Kidney tubule cell (primary cell): Measurements from ENCODE around the gene DRD2.

Experiments
- DNase-seq: peaks from one replicate; pipeline ENCODE4 v3.0.0-alpha.2; 2018; ENCODE audit warnings: low spot score

The DRD2 gene

GRCh38 chr11:113400631-113401230, 74.5 kb downstream of the DRD2 start:
- no peak for DNase-seq

DNA sequence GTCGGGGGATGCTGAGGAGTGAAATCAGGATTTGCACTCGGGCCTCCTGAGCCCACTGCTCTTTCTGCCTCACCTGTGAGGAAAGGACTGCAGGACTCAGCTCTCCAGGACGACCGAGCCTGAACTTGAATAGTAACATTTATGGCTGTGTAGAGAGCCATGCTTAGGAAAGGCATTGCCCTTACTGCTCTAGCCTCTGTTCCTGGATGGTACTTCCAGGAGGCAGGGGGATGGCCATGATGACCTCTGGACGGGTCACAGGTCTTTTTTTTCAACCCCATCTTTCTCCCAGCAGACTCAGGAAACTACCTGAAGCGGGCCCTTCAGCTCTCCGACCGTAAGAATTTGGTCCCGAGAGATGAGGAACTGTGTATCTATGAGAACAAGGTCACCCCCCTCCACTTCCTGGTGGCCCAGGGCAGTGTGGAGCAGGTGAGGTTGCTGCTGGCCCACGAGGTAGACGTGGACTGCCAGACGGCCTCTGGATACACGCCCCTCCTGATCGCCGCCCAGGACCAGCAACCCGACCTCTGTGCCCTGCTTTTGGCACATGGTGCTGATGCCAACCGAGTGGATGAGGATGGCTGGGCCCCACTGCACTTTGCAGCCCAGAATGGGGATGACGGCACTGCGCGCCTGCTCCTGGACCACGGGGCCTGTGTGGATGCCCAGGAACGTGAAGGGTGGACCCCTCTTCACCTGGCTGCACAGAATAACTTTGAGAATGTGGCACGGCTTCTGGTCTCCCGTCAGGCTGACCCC, 76.3 kb downstream of the DRD2 start:
- no peak for DNase-seq

DNA sequence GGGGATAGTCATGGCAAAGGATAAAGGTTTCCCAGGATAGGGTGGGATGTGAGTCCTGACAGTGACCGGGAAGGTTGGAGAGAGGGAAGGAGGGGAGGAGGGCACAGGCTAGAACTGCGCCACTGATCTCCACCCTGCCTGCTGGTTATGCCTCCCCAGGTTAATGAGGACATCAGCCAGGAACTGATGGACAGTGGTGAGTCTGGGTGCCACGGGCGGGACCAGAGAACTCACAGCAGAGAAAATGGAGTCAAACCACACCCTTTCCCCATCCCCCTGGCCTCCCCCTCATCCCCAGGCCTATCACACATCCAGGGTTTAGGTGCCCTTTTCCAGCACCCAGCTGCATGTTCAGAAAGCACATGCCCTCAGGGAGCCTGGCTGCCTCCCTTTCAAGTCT, 77.4 kb downstream of the DRD2 start:
- no peak for DNase-seq

DNA sequence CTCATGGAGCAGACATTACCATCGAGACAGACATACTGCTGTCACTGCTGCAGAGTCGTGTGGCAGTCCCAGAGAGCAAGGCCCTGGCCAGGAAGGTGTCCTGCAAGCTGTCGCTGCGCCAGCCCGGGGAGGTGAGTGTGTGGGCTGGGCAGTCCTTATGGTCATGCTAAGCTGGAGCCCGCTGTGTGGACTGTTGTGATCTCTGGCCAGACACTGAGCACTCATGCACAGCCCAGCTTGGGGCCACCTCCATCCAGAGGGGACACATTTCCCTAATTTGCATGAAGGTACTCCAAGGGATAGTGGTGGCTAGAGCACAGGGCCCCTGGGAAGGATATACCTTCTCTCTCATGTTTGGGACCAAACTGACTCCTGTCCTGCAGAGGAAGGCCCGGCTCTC, 78.0 kb downstream of the DRD2 start:
- DNase-seq: no peak

- no peak for DNase-seq
These were observed 78.5 kb downstream of the DRD2 start for GRCh38 chr11:113396690-113397089.

GRCh38 chr11:113395782-113396336, 79.3 kb downstream of the DRD2 start:
- no peak for DNase-seq

DNA sequence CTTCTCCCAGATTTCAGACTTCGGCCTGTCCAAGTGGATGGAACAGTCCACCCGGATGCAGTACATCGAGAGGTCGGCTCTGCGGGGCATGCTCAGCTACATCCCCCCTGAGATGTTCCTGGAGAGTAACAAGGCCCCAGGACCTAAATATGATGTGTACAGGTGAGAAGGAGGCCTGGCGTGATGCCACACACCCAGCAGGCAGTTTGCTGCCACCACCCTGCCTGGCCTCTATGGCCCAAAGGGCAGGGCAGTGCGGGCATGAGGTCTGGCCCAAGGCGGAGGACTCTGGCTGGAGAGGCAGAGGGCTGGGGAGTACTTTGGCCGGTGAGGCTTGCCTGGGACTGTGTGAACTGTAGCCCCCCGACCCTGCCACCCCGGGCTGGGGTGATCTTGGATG, 80.3 kb downstream of the DRD2 start:
- no peak for DNase-seq

DNA sequence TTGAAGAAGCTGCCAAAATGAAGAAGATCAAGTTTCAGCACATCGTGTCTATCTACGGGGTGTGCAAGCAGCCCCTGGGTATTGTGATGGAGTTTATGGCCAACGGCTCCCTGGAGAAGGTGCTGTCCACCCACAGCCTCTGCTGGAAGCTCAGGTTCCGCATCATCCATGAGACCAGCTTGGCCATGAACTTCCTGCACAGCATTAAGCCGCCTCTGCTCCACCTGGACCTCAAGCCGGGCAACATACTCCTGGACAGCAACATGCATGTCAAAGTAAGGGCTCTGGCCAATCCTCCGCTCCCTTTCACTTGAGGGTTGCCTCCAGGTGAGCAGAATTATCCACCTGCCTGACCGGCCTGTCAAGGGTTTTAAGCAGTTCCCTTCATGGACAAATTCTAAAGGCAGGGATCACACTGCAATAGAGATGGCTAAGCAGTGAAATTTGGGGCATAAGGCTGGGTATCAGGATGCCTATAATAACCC, 81.7 kb downstream of the DRD2 start:
- DNase-seq: no peak

DNA sequence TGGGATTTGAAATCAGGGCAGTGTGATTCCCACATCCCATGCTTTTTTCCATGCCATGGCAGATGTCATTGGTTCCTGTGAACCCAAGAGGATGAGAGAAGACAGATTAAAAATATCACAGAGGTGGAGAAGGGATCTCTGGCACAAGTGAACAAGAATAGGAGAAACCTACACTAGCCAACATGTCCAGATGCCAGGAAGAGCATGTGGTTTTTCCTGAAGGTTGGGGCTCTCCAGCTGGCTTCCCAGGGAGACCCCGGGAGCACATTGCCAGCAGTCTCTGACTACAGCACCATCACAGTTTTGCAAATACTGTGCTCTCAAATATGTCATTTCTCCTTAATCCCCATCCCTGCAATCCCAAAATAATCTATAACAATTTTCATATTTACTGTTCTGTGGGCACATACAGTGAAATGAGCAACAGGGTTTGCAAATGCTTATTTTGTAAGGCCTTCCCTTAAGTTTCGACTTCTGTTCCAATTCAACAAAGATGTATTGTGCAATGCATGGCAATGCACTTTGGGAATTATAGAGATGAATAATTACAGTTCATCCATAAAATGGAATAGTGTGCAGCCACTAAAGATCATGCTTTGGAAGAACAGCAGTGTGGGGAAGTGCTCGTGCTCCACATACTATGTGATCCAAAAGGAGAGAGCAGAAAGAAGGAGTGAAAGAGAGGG, 82.8 kb downstream of the DRD2 start:
- no peak for DNase-seq

- no peak for DNase-seq
These were observed 85.9 kb downstream of the DRD2 start for GRCh38 chr11:113389272-113389671.

DNA sequence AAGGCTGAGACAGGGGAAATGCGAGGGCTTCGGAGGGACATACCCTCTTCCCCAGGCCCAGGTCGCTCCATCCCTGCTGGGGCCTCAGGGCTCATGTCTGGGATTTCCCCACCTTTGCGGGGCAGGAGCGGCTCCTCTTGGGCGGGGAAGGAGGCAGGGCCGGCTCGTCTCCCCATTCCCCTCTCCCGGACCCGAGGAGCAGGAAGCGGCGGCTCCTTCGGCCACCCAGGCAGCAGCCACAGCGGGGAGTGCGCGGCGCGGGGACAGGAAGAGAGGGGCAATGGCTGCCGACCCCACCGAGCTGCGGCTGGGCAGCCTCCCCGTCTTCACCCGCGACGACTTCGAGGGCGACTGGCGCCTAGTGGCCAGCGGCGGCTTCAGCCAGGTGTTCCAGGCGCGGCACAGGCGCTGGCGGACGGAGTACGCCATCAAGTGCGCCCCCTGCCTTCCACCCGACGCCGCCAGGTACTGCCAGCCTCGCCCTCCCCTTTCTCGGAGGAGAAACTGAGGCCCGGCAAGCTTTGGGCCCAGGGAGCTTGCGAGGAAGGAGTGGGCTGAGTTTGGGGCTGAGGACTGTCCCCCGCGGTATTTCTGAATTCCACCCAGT, 87.5 kb downstream of the DRD2 start, which contains the start of gene ANKK1:
Gene ANKK1, plus strand, starts transcription at position 175 of the 607 bp plus-strand sequence. Its CDS starts 106 bp downstream, at position 281.
- DNase-seq: peak; percentile 43

DNA sequence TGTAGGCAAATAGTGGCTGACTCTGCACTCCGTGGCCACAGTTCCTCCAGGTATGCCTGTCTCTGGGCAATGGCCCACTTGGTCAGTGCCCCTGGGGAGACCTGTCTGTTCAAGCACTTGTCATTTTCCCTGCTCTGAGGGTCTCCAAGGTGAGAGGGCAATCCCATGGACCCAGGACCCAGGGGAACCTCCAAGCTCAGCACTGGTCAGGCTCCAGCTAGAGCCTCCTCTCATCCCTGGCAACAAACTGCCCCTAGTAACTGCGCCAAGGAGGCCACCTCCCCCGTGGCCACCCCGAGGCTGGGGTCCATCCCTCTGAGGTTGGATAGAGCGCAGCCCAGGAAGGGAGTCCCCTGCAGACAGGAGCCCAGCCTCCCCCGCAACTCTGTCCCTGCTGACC, 88.3 kb downstream of the DRD2 start:
- no peak for DNase-seq

- no peak for DNase-seq
These were observed 89.4 kb downstream of the DRD2 start for GRCh38 chr11:113385749-113386148.

- DNase-seq: peak; percentile 78
These were observed 90.6 kb downstream of the DRD2 start for GRCh38 chr11:113384551-113384950.

- no peak for DNase-seq
These were observed 93.1 kb downstream of the DRD2 start for GRCh38 chr11:113382121-113382520.

GRCh38 chr11:113378692-113379091, 96.5 kb downstream of the DRD2 start:
- DNase-seq: no peak

- no peak for DNase-seq
These were observed 97.4 kb downstream of the DRD2 start for GRCh38 chr11:113377681-113378412.

- DNase-seq: no peak
These were observed 99.0 kb downstream of the DRD2 start for GRCh38 chr11:113376156-113376555.

DNA sequence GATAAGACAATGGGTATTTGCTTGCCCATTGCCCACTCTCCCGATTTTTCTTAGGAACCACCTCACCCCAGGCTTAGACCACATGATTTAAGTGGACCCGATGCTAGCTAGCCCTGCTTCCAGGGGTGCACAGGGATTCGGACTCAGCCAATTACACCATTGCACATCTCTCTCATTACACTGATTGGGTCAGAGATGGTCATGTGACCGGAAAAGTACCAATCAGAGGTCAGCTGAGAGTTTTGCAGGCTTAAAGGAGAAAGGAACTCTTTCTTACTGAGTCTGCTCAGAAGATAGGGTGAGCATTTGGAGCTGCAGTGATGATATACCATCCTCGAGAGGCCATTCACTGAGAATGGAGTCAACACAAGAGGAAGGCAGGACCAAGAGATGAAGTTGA, 99.8 kb downstream of the DRD2 start:
- no peak for DNase-seq

GRCh38 chr11:113373981-113374560, 101.1 kb downstream of the DRD2 start:
- DNase-seq: no peak

GRCh38 chr11:113373306-113373705, 101.9 kb downstream of the DRD2 start:
- DNase-seq: peak; percentile 57
